Measurements from ENCODE around the gene LENG1.

DNA sequence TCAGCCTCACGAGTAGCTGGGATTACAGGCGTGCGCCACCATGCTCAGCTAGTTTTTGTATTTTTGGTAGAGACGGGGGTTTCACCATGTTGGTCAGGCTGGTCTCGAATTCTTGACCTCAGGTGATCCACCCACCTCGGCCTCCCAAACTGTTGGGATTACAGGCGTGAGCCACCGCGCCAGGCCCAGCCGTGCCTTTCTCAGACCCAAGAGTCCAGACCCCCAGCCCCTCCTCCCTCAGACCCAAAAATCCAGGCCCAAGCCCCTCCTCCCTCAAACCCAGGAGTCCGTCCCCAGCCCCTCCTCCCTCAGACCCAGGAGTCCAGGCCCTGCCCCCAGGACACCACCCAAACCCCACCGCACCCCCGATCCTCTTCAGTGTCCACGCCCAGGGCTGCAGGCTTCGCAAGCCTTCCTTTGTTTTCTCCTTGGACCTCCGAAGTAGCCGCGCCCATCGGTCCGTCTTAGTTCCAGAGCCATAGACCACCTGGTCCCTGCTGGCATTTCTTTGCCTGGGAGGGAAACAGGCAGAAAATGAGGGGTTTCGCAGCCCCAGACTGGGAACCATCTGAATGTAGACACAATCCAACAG lies 9.7 kb upstream of the LENG1 start:
- TF ChIP-seq, protein P1, sequence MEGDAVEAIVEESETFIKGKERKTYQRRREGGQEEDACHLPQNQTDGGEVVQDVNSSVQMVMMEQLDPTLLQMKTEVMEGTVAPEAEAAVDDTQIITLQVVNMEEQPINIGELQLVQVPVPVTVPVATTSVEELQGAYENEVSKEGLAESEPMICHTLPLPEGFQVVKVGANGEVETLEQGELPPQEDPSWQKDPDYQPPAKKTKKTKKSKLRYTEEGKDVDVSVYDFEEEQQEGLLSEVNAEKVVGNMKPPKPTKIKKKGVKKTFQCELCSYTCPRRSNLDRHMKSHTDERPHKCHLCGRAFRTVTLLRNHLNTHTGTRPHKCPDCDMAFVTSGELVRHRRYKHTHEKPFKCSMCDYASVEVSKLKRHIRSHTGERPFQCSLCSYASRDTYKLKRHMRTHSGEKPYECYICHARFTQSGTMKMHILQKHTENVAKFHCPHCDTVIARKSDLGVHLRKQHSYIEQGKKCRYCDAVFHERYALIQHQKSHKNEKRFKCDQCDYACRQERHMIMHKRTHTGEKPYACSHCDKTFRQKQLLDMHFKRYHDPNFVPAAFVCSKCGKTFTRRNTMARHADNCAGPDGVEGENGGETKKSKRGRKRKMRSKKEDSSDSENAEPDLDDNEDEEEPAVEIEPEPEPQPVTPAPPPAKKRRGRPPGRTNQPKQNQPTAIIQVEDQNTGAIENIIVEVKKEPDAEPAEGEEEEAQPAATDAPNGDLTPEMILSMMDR (IDR thresholded peaks at IDR 0.05): no peak
- TF ChIP-seq POLR2A (IDR thresholded peaks at IDR 0.05): no peak
- no peak for TF ChIP-seq EP300 (IDR thresholded peaks at IDR 0.05)
